Trophoblast cell (in vitro differentiated cells and primary cell): ENCODE results near the gene PPP2R5E.
A peak's percentile ranks its signal among the peaks of the same experiment; 100 is the strongest.

Source experiments
- DNase-seq, 2 donors: peaks; one replicate each; pipeline ENCODE4 v3.0.0-alpha.2; 2016
- H2AFZ ChIP-seq: 2 replicates; pipeline ENCODE4 v1.6.1; 2013; ENCODE audit warnings: low read length, moderate library complexity, mild to moderate bottlenecking; ENCODE audit not compliant: insufficient read depth, poor library complexity
- H2AK5ac ChIP-seq: 2 replicates; pipeline ENCODE4 v1.6.1; 2013; ENCODE audit warnings: mild to moderate bottlenecking, low read length
- H2BK120ac ChIP-seq: 2 replicates; pipeline ENCODE4 v1.6.1; 2013; ENCODE audit warnings: low read length, mild to moderate bottlenecking, moderate library complexity; ENCODE audit not compliant: insufficient read depth, poor library complexity
- H2BK12ac ChIP-seq: 2 replicates; pipeline ENCODE4 v1.6.1; 2013; ENCODE audit warnings: mild to moderate bottlenecking, low read length, moderate library complexity
- H2BK5ac ChIP-seq: 2 replicates; pipeline ENCODE4 v1.6.1; 2013; ENCODE audit warnings: low read length, low read depth, moderate library complexity, mild to moderate bottlenecking; ENCODE audit not compliant: poor library complexity
- H3K14ac ChIP-seq: 2 replicates; pipeline ENCODE4 v1.6.1; 2013; ENCODE audit warnings: mild to moderate bottlenecking, low read length
- H3K18ac ChIP-seq: 2 replicates; pipeline ENCODE4 v1.6.1; 2013; ENCODE audit warnings: mild to moderate bottlenecking, low read length
- H3K23ac ChIP-seq: 2 replicates; pipeline ENCODE4 v1.6.1; 2013; ENCODE audit warnings: low read length
- H3K27ac ChIP-seq: 2 replicates; pipeline ENCODE4 v1.5.1; 2013; ENCODE audit warnings: low read depth, mild to moderate bottlenecking, inconsistent platforms, low read length, moderate library complexity
- H3K27me3 ChIP-seq: 2 replicates; pipeline ENCODE4 v1.6.1; 2013; ENCODE audit warnings: inconsistent platforms, mild to moderate bottlenecking, low read length, moderate library complexity; ENCODE audit not compliant: insufficient read depth
- H3K36me3 ChIP-seq, 2 experiments: 1 replicate in 1 of 2; 2 replicates in 1 of 2; pipeline ENCODE4 v1.6.1; 2013; ENCODE audit warnings: low read length in 2 of 2, mild to moderate bottlenecking in 2 of 2, moderate library complexity in 1 of 2; ENCODE audit not compliant: insufficient read depth in 2 of 2, control insufficient read depth in 1 of 2
- H3K4ac ChIP-seq: 2 replicates; pipeline ENCODE4 v1.6.1; 2013; ENCODE audit warnings: low read depth, mild to moderate bottlenecking, low read length, moderate library complexity
- H3K4me1 ChIP-seq, 2 experiments: 1 replicate in 1 of 2; 2 replicates in 1 of 2; pipeline ENCODE4 v1.6.1; 2013; ENCODE audit warnings: low read length in 2 of 2, mild to moderate bottlenecking in 2 of 2, moderate library complexity in 1 of 2; ENCODE audit not compliant: insufficient read depth in 2 of 2, control insufficient read depth in 1 of 2
- H3K4me2 ChIP-seq: 2 replicates; pipeline ENCODE4 v1.6.1; 2013; ENCODE audit warnings: inconsistent platforms, mild to moderate bottlenecking, low read length, moderate library complexity
- H3K4me3 ChIP-seq: 2 replicates; pipeline ENCODE4 v1.5.1; 2013; ENCODE audit warnings: mild to moderate bottlenecking, low read depth, low read length, inconsistent platforms
- H3K79me1 ChIP-seq: one replicate; pipeline ENCODE4 v1.6.1; 2013; ENCODE audit warnings: low read length
- H3K79me2 ChIP-seq: 2 replicates; pipeline ENCODE4 v1.6.1; 2013; ENCODE audit warnings: low read length, mild to moderate bottlenecking; ENCODE audit not compliant: control insufficient read depth, insufficient read depth, poor library complexity
- H3K9ac ChIP-seq: 2 replicates; pipeline ENCODE4 v1.6.1; 2013; ENCODE audit warnings: mild to moderate bottlenecking, low read length
- H3K9me3 ChIP-seq: 2 replicates; pipeline ENCODE4 v1.6.1; 2013; ENCODE audit warnings: low read depth, mild to moderate bottlenecking, control low read depth, inconsistent platforms, low read length; ENCODE audit not compliant: insufficient read depth
- H4K12ac ChIP-seq: 2 replicates; pipeline ENCODE4 v1.6.1; 2013; ENCODE audit warnings: low read depth, mild to moderate bottlenecking, low read length, moderate library complexity
- H4K8ac ChIP-seq: 2 replicates; pipeline ENCODE4 v1.6.1; 2013; ENCODE audit warnings: low read depth, mild to moderate bottlenecking, low read length, moderate library complexity
- H4K91ac ChIP-seq: one replicate; pipeline ENCODE4 v1.6.1; 2013; ENCODE audit warnings: low read depth, mild to moderate bottlenecking, low read length, moderate library complexity
- WGBS: extraction: QIAGEN DNeasy Blood & Tissue Kit; methylation state at CpG from one replicate; pipeline ENCODE4 v1.1.7; 2013; ENCODE audit warnings: missing lambda C conversion rate; ENCODE audit not compliant: insufficient read length, insufficient coverage; ENCODE audit errors: extremely low coverage; 5-methylcytosine and 5-hydroxymethylcytosine counted together

PPP2R5E gene

GRCh38 chr14:63535918-63536317, 7.3 kb downstream of the PPP2R5E start:
- H2BK120ac ChIP-seq, result no peak overlapping the region
- no peak overlapping the region for H4K12ac ChIP-seq
- no peak overlapping the region for H3K14ac ChIP-seq
- DNase-seq, result no peak
- H2AFZ ChIP-seq, result no peak overlapping the region
- H3K36me3 ChIP-seq, result peaks cover 19 to 26% of the 10 kb centered on the region in 2 experiments
- H3K4me1 ChIP-seq, result no peaks in the 10 kb centered on the region
- H3K9me3 ChIP-seq, result no peaks in the 10 kb centered on the region
- no peak overlapping the region for H3K4me2 ChIP-seq
- no peaks in the 10 kb centered on the region for H3K27me3 ChIP-seq
- H2BK12ac ChIP-seq, result no peak overlapping the region
- no peak overlapping the region for H3K4me3 ChIP-seq
- H3K18ac ChIP-seq, result no peak overlapping the region
- H3K27ac ChIP-seq, result no peak overlapping the region
- H3K4ac ChIP-seq, result no peak overlapping the region
- H3K79me1 ChIP-seq, result no peaks in the 10 kb centered on the region
- no peak overlapping the region for H4K8ac ChIP-seq
- H3K9ac ChIP-seq, result no peak overlapping the region
- peaks cover 2% of the 10 kb centered on the region for H3K79me2 ChIP-seq
- H4K91ac ChIP-seq, result no peak overlapping the region
- no peak overlapping the region for H2AK5ac ChIP-seq
- no peak overlapping the region for H3K23ac ChIP-seq
- H2BK5ac ChIP-seq, result no peak overlapping the region

- no peak overlapping the region for H3K4me3 ChIP-seq
- H3K36me3 ChIP-seq, result peaks cover 14 to 18% of the 10 kb centered on the region in 2 experiments
- H3K23ac ChIP-seq, result no peak overlapping the region
- peaks cover 4% of the 10 kb centered on the region for H3K79me2 ChIP-seq
- no peak overlapping the region for H3K18ac ChIP-seq
- H2BK120ac ChIP-seq, result no peak overlapping the region
- H3K9ac ChIP-seq, result no peak overlapping the region
- no peak overlapping the region for H4K91ac ChIP-seq
- H2BK5ac ChIP-seq, result no peak overlapping the region
- WGBS, result no CpG with 5 or more reads among the region's 15 CpGs
- H3K4me1 ChIP-seq, result no peaks in the 10 kb centered on the region
- H3K27ac ChIP-seq, result no peak overlapping the region
- no peak overlapping the region for H4K12ac ChIP-seq
- no peaks in the 10 kb centered on the region for H3K9me3 ChIP-seq
- H2BK12ac ChIP-seq, result no peak overlapping the region
- H3K79me1 ChIP-seq, result no peaks in the 10 kb centered on the region
- no peak overlapping the region for H3K4me2 ChIP-seq
- no peaks in the 10 kb centered on the region for H3K27me3 ChIP-seq
- H3K4ac ChIP-seq, result peak overlapping the region; percentile 6
- no peak overlapping the region for H3K14ac ChIP-seq
- DNase-seq, result no peak
- no peak overlapping the region for H2AFZ ChIP-seq
- H4K8ac ChIP-seq, result no peak overlapping the region
- H2AK5ac ChIP-seq, result no peak overlapping the region
Measured at GRCh38 chr14:63533474-63533873, 9.7 kb downstream of the PPP2R5E start.

- H3K9me3 ChIP-seq, result peaks cover 2% of the 10 kb centered on the region
- no peak overlapping the region for H2BK5ac ChIP-seq
- no peaks in the 10 kb centered on the region for H3K79me1 ChIP-seq
- H3K23ac ChIP-seq, result no peak overlapping the region
- no peak overlapping the region for H3K4me3 ChIP-seq
- no peak overlapping the region for H2BK12ac ChIP-seq
- peak overlapping the region; percentile 43 for H3K4ac ChIP-seq
- peaks cover 3 to 11% of the 10 kb centered on the region in 2 experiments for H3K36me3 ChIP-seq
- DNase-seq, result no peak
- no peak overlapping the region for H2BK120ac ChIP-seq
- no peak overlapping the region for H3K9ac ChIP-seq
- peaks cover 7% of the 10 kb centered on the region for H3K79me2 ChIP-seq
- no peaks in the 10 kb centered on the region for H3K27me3 ChIP-seq
- H3K4me2 ChIP-seq, result no peak overlapping the region
- no peak overlapping the region for H3K18ac ChIP-seq
- no peak overlapping the region for H2AFZ ChIP-seq
- no peak overlapping the region for H4K8ac ChIP-seq
- WGBS, result no CpG with 5 or more reads among the region's 12 CpGs
- no peak overlapping the region for H3K14ac ChIP-seq
- H3K27ac ChIP-seq, result no peak overlapping the region
- H4K12ac ChIP-seq, result no peak overlapping the region
- no peak overlapping the region for H4K91ac ChIP-seq
- no peaks in the 10 kb centered on the region for H3K4me1 ChIP-seq
- no peak overlapping the region for H2AK5ac ChIP-seq
Measured at GRCh38 chr14:63524537-63525155, 18.5 kb downstream of the PPP2R5E start.

GRCh38 chr14:63523735-63524426, 19.3 kb downstream of the PPP2R5E start:
- no peak overlapping the region for H4K12ac ChIP-seq
- no peak for DNase-seq

More at GRCh38 chr14:63523735-63524426, 19.3 kb downstream of the PPP2R5E start:
- peak overlapping the region; percentile 41 for H3K4ac ChIP-seq
- no peak overlapping the region for H3K23ac ChIP-seq
- H3K4me3 ChIP-seq, result no peak overlapping the region
- H4K8ac ChIP-seq, result no peak overlapping the region
- H3K4me2 ChIP-seq, result no peak overlapping the region
- no peak overlapping the region for H2BK5ac ChIP-seq
- no peak overlapping the region for H2AK5ac ChIP-seq
- H3K79me2 ChIP-seq, result peaks cover 5% of the 10 kb centered on the region
- H3K36me3 ChIP-seq, result peaks cover 3 to 11% of the 10 kb centered on the region in 2 experiments
- H3K27ac ChIP-seq, result no peak overlapping the region
- H3K9ac ChIP-seq, result no peak overlapping the region
- no CpG with 5 or more reads among the region's 4 CpGs for WGBS
- no peak overlapping the region for H2BK120ac ChIP-seq
- H4K91ac ChIP-seq, result no peak overlapping the region
- H2BK12ac ChIP-seq, result no peak overlapping the region
- H3K4me1 ChIP-seq, result no peaks in the 10 kb centered on the region
- no peak overlapping the region for H3K14ac ChIP-seq
- H3K18ac ChIP-seq, result no peak overlapping the region
- H2AFZ ChIP-seq, result no peak overlapping the region
- H3K27me3 ChIP-seq, result no peaks in the 10 kb centered on the region
- H3K79me1 ChIP-seq, result no peaks in the 10 kb centered on the region
- peaks cover 2% of the 10 kb centered on the region for H3K9me3 ChIP-seq
